ENCODE results near the gene TM9SF1. TPM values are rescaled to one million over a fixed set of nuclear protein-coding genes. Genes with fewer than 3 reads are reported as not detected.
A peak's percentile ranks its signal among the peaks of the same experiment; 100 is the strongest.

TM9SF1 gene
- total and polyA plus RNA-seq, 2 of the 13 experiments (the other 11 are each of a cell fraction or from before 2014, with no cell fraction given), result 83.2 to 110 TPM

DNA sequence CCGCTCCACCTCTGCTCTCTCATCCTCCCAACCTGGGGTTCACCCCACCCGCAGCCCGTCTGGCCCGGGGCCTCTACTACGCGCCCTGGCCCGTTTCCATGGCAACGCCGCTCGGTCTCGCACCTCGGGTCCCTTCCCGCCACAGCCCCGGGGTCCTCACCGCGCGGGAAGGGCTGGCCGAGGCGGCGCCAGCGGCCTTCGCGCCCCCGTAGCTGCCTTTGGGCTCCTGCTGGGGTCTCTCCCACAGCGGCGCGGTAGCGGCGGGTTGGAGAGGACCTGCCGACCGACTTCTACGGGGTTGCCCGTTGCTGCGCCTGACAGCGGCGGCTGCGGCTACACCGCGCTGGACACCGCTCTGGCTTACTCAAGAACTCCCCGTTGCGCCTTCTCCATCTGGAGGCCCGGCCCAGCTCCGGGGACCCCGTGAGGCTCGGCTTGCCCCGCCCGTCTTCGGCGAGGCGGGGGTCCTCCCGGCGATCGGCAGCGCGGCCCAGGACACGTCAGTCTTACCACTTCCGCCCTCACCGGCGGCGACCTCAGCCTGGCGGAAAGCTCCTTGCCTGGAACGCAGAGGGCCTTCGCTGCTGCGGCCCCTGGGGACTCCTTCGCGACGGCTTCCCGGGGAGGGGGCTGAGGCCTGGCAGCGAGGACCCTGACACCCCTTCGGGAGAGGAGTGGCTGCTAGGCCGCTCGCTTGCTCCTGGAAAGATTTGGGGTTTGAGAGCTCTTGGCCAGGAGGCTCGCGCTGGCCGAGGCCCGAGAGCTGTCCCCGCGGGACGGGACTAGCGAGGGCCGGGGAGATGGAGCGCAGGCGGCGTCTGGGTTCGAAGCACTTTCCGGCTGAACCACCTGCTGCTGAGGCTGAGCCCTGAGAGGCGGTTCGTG, at the start of gene TM9SF1 (continued):
- TF ChIP-seq, protein P1, sequence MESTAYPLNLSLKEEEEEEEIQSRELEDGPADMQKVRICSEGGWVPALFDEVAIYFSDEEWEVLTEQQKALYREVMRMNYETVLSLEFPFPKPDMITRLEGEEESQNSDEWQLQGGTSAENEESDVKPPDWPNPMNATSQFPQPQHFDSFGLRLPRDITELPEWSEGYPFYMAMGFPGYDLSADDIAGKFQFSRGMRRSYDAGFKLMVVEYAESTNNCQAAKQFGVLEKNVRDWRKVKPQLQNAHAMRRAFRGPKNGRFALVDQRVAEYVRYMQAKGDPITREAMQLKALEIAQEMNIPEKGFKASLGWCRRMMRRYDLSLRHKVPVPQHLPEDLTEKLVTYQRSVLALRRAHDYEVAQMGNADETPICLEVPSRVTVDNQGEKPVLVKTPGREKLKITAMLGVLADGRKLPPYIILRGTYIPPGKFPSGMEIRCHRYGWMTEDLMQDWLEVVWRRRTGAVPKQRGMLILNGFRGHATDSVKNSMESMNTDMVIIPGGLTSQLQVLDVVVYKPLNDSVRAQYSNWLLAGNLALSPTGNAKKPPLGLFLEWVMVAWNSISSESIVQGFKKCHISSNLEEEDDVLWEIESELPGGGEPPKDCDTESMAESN (CRISPR knock-in tag; conservative IDR thresholded peaks at IDR 0.05), result peak; percentile 99
- TF ChIP-seq, protein P2, sequence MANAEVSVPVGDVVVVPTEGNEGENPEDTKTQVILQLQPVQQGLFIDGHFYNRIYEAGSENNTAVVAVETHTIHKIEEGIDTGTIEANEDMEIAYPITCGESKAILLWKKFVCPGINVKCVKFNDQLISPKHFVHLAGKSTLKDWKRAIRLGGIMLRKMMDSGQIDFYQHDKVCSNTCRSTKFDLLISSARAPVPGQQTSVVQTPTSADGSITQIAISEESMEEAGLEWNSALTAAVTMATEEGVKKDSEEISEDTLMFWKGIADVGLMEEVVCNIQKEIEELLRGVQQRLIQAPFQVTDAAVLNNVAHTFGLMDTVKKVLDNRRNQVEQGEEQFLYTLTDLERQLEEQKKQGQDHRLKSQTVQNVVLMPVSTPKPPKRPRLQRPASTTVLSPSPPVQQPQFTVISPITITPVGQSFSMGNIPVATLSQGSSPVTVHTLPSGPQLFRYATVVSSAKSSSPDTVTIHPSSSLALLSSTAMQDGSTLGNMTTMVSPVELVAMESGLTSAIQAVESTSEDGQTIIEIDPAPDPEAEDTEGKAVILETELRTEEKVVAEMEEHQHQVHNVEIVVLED (CRISPR knock-in tag; IDR thresholded peaks at IDR 0.05; ENCODE audit: borderline replicate concordance), result peak; percentile 98
- TF ChIP-seq PAF1 (CRISPR knock-in tag; IDR thresholded peaks at IDR 0.05) (no peak; the same call in 1 of the 2 replicates), ZNF598 (CRISPR knock-in tag; IDR thresholded peaks at IDR 0.05; ENCODE audit: borderline replicate concordance) (peak; percentile 98), GRHL1 (CRISPR knock-in tag; conservative IDR thresholded peaks at IDR 0.05) (no peak), ZNF747 (CRISPR knock-in tag; IDR thresholded peaks at IDR 0.05; ENCODE audit: borderline replicate concordance) (peak; percentile 100), SNRNP70 (IDR thresholded peaks at IDR 0.05; ENCODE audit: low read depth, low read length) (no peak; the same call in 1 of the 2 replicates), TFDP1 (CRISPR knock-in tag; IDR thresholded peaks at IDR 0.05; ENCODE audit: borderline replicate concordance) (peak; percentile 100), ZMAT3 (CRISPR knock-in tag; conservative IDR thresholded peaks at IDR 0.05) (peak; percentile 100)
- TF ChIP-seq, protein P3, sequence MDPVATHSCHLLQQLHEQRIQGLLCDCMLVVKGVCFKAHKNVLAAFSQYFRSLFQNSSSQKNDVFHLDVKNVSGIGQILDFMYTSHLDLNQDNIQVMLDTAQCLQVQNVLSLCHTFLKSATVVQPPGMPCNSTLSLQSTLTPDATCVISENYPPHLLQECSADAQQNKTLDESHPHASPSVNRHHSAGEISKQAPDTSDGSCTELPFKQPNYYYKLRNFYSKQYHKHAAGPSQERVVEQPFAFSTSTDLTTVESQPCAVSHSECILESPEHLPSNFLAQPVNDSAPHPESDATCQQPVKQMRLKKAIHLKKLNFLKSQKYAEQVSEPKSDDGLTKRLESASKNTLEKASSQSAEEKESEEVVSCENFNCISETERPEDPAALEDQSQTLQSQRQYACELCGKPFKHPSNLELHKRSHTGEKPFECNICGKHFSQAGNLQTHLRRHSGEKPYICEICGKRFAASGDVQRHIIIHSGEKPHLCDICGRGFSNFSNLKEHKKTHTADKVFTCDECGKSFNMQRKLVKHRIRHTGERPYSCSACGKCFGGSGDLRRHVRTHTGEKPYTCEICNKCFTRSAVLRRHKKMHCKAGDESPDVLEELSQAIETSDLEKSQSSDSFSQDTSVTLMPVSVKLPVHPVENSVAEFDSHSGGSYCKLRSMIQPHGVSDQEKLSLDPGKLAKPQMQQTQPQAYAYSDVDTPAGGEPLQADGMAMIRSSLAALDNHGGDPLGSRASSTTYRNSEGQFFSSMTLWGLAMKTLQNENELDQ (CRISPR knock-in tag; IDR thresholded peaks at IDR 0.05; ENCODE audit: borderline replicate concordance), result peak; percentile 20
- TF ChIP-seq, protein P4, sequence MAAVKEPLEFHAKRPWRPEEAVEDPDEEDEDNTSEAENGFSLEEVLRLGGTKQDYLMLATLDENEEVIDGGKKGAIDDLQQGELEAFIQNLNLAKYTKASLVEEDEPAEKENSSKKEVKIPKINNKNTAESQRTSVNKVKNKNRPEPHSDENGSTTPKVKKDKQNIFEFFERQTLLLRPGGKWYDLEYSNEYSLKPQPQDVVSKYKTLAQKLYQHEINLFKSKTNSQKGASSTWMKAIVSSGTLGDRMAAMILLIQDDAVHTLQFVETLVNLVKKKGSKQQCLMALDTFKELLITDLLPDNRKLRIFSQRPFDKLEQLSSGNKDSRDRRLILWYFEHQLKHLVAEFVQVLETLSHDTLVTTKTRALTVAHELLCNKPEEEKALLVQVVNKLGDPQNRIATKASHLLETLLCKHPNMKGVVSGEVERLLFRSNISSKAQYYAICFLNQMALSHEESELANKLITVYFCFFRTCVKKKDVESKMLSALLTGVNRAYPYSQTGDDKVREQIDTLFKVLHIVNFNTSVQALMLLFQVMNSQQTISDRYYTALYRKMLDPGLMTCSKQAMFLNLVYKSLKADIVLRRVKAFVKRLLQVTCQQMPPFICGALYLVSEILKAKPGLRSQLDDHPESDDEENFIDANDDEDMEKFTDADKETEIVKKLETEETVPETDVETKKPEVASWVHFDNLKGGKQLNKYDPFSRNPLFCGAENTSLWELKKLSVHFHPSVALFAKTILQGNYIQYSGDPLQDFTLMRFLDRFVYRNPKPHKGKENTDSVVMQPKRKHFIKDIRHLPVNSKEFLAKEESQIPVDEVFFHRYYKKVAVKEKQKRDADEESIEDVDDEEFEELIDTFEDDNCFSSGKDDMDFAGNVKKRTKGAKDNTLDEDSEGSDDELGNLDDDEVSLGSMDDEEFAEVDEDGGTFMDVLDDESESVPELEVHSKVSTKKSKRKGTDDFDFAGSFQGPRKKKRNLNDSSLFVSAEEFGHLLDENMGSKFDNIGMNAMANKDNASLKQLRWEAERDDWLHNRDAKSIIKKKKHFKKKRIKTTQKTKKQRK (IDR thresholded peaks at IDR 0.05; ENCODE audit: low read length), result no peak
